Esophagus muscularis mucosa (tissue), 4 donors: Measurements from ENCODE around the gene ZNF683.

Experiments used
- EP300 ChIP-seq: sonication (generic); formaldehyde crosslinking; IDR thresholded peaks from one replicate; pipeline ENCODE4 v1.6.1; 2017; ENCODE audit warnings: antibody characterized with exemption
- POLR2A ChIP-seq: fragments of 450-650 bp; IDR thresholded peaks from one replicate; pipeline ENCODE4 v1.6.1; 2017; ENCODE audit warnings: antibody characterized with exemption, moderate library complexity, mild to moderate bottlenecking, low read depth
- POLR2AphosphoS5 ChIP-seq, 2 donors: sonication (generic); formaldehyde crosslinking; IDR thresholded peaks; one replicate each; pipeline ENCODE4 v1.6.1; 2017; ENCODE audit warnings: antibody characterized with exemption in 2 of 2
- TF ChIP-seq, protein P1 (sequence below), 3 experiments: fragments of 200-600 bp in 2 of 3; fragments of 450-650 bp in 1 of 3; sonication (generic) in 2 of 3; IDR thresholded peaks; one replicate each; pipeline ENCODE4 v1.5.1; 2017 to 2019; ENCODE audit warnings: antibody characterized with exemption in 3 of 3, mild to moderate bottlenecking in 2 of 3, moderate library complexity in 1 of 3

DNA sequence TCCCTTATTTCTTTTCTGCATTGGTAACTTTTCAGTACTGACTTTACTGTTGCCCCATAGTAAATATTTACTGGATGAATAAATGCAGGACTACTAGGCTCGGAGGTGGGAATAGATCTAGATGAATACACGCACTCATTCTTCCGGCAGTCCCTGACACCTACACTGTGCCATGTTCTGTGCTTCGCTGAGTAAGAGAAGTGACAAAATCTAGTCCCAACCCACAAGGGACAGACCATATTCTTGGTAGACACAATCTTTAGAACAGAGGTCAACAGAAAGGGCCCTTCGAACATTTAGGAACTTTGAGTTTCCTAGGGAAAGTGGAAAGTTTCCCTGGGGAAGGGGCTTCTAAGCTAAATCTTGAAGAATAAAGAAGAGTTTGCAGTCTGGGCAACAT, 58.0 kb downstream of the ZNF683 start:
- TF ChIP-seq POLR2A (no peak), POLR2AphosphoS5 (IDR thresholded peaks at IDR 0.05) (no peak), EP300 (no peak)
- TF ChIP-seq, protein P1, sequence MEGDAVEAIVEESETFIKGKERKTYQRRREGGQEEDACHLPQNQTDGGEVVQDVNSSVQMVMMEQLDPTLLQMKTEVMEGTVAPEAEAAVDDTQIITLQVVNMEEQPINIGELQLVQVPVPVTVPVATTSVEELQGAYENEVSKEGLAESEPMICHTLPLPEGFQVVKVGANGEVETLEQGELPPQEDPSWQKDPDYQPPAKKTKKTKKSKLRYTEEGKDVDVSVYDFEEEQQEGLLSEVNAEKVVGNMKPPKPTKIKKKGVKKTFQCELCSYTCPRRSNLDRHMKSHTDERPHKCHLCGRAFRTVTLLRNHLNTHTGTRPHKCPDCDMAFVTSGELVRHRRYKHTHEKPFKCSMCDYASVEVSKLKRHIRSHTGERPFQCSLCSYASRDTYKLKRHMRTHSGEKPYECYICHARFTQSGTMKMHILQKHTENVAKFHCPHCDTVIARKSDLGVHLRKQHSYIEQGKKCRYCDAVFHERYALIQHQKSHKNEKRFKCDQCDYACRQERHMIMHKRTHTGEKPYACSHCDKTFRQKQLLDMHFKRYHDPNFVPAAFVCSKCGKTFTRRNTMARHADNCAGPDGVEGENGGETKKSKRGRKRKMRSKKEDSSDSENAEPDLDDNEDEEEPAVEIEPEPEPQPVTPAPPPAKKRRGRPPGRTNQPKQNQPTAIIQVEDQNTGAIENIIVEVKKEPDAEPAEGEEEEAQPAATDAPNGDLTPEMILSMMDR (IDR thresholded peaks at IDR 0.05), result no peak
